Activated T-cell treated with anti-CD3 and anti-CD28 coated beads, Interleukin-2, amount 50 U/mL, for 24 hours (primary cell): ENCODE measurements around the gene XBP1.
"Not testable (repeated sequence)": the region's sequence is repeated elsewhere in the genome, so short reads cannot be mapped to it uniquely, and the experiment has no call there.

ENCODE experiments used
- DNase-seq: peaks from one replicate; pipeline ENCODE4 v3.0.0-alpha.2; 2020
- H3K27ac Mint-ChIP-seq: 2 replicates; pipeline ENCODE4 v1.8.0; 2020; ENCODE audit warnings: mild to moderate bottlenecking, mixed read lengths
- H3K27me3 Mint-ChIP-seq: 2 replicates; pipeline ENCODE4 v1.8.0; 2020; ENCODE audit warnings: mixed read lengths
- H3K36me3 Mint-ChIP-seq: 2 replicates; pipeline ENCODE4 v1.8.0; 2020; ENCODE audit warnings: low read depth, mixed read lengths
- H3K4me1 Mint-ChIP-seq: 2 replicates; pipeline ENCODE4 v1.8.0; 2020; ENCODE audit warnings: low read depth, mixed read lengths
- H3K4me3 Mint-ChIP-seq: 2 replicates; pipeline ENCODE4 v1.8.0; 2020; ENCODE audit warnings: mild to moderate bottlenecking, moderate library complexity, mixed read lengths
- H3K9me3 Mint-ChIP-seq: 2 replicates; pipeline ENCODE4 v1.8.0; 2020; ENCODE audit warnings: mixed read lengths

Gene XBP1

DNA sequence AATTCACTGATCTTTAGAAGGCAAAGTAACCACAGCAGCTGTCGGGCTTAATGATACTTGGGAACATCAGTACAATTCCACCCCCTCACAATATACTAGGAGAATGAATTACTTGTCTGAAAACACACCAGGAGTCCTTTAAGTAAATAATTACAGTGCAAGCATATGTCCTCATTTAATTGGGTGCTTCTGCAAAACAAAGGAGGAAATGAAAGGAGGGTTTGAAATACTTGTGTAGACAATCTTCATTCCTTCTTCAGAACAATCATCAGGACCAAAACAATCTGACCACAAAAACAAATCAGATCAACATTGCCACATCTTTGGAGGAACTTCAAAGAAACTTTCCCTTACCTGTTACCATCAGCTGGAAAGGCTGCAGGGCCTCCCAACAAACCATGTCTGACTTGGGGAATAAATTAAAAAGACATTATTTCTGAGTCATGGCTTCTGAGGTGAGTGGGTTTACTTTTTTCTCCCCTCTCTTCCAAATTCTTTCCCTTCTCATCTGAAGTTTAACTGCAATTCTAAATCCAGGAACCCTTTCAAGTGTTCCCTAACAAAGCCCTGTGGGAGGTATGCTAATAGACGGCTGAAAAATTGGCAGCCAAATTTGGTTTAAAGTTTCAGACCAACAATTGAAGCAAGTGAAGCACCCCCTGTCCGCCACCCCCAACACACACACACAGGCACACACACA is 40.4 kb downstream of the XBP1 start:
- H3K4me1 Mint-ChIP-seq = no peaks in the 10 kb centered on the region
- no peaks in the 10 kb centered on the region for H3K9me3 Mint-ChIP-seq
- DNase-seq = no peak
- H3K36me3 Mint-ChIP-seq = peaks cover 10% of the 10 kb centered on the region
- H3K27me3 Mint-ChIP-seq = no peaks in the 10 kb centered on the region
- H3K27ac Mint-ChIP-seq = no peak overlapping the region
- no peak overlapping the region for H3K4me3 Mint-ChIP-seq

GRCh38 chr22:28754512-28754911 is 45.9 kb downstream of the XBP1 start:
- H3K4me1 Mint-ChIP-seq, H3K4me3 Mint-ChIP-seq, DNase-seq, H3K27me3 Mint-ChIP-seq, H3K9me3 Mint-ChIP-seq: not testable (repeated sequence)
- Mint-ChIP-seq H3K27ac (peak overlapping the region; percentile 29), H3K36me3 (peaks cover 43% of the 10 kb centered on the region)

DNA sequence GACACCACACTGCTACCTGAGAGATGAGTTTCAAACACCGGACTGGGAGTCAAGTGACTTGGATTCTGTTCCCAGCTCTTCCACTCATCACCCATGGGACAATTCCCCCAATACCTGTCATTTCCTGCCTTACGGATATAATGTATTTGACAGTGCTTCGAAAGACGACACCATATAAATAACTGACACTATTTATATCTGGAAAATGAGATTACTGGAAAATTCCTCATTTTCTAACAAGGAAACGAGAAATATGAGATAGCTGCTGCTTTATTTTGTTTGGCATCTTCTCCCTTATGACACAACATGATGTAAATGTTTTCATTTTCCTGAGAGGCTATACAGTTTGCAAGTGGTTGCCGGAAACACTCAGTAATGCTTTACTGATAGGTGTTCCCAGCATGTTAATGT is 49.9 kb downstream of the XBP1 start:
- H3K27me3 Mint-ChIP-seq = no peaks in the 10 kb centered on the region
- no peak overlapping the region for H3K4me3 Mint-ChIP-seq
- H3K4me1 Mint-ChIP-seq = peaks cover 7% of the 10 kb centered on the region
- no peaks in the 10 kb centered on the region for H3K9me3 Mint-ChIP-seq
- DNase-seq = no peak
- no peak overlapping the region for H3K27ac Mint-ChIP-seq
- H3K36me3 Mint-ChIP-seq = peaks cover 72% of the 10 kb centered on the region
